ENCODE data around the gene CDH10.

DNA sequence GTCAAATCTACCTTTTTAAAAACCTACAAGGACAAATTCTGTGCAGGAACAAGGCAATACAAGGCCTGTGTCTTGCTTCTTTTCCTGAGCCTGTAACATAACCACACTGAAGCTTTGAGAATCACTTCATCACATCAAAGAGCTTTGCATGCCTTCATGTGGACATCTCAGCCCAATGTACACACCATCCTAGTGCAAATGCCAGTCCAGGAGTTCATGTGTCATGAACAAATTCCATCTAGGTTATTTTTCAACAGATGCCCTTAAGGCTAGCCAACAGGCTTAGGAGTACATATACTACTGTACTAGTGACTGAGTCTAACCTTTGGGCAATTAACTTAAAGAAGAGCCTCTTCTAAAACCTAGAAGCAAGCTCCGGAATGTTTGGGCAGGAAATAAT lies 106.4 kb downstream of the CDH10 start:
- TF ChIP-seq, protein P1, sequence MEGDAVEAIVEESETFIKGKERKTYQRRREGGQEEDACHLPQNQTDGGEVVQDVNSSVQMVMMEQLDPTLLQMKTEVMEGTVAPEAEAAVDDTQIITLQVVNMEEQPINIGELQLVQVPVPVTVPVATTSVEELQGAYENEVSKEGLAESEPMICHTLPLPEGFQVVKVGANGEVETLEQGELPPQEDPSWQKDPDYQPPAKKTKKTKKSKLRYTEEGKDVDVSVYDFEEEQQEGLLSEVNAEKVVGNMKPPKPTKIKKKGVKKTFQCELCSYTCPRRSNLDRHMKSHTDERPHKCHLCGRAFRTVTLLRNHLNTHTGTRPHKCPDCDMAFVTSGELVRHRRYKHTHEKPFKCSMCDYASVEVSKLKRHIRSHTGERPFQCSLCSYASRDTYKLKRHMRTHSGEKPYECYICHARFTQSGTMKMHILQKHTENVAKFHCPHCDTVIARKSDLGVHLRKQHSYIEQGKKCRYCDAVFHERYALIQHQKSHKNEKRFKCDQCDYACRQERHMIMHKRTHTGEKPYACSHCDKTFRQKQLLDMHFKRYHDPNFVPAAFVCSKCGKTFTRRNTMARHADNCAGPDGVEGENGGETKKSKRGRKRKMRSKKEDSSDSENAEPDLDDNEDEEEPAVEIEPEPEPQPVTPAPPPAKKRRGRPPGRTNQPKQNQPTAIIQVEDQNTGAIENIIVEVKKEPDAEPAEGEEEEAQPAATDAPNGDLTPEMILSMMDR (IDR thresholded peaks at IDR 0.05 in 4 of 5, conservative IDR thresholded peaks at IDR 0.05 in 1 of 5) = no peak
- TF ChIP-seq POLR2A (IDR thresholded peaks at IDR 0.05) = no peak
